MM.1S (cell line): ENCODE data around the gene TXNDC17.

ENCODE experiments used
- DNase-seq: peaks from one replicate; pipeline ENCODE4 v3.0.0-alpha.2; 2015
- H2AFZ ChIP-seq: fragments of 300-600 bp; sonication (generic); 2 replicates; pipeline ENCODE4 v1.6.0; 2016; ENCODE audit warnings: antibody characterized with exemption, low read length
- H3F3A ChIP-seq: fragments of 300-600 bp; sonication (generic); 2 replicates; pipeline ENCODE4 v1.6.1; 2016; ENCODE audit warnings: mild to moderate bottlenecking, antibody characterized with exemption, low read length, moderate library complexity, mixed read lengths; ENCODE audit not compliant: insufficient read depth
- H3K27ac ChIP-seq: fragments of 300-600 bp; sonication (generic); 2 replicates; pipeline ENCODE4 v1.5.1; 2016; ENCODE audit warnings: mild to moderate bottlenecking, low read length
- H3K27me3 ChIP-seq: fragments of 300-600 bp; sonication (generic); replicated peaks from 2 replicates; pipeline ENCODE4 v1.6.0; 2016; ENCODE audit warnings: low read length; ENCODE audit not compliant: insufficient read depth
- H3K36me3 ChIP-seq: fragments of 300-600 bp; sonication (generic); replicated peaks from 2 replicates; pipeline ENCODE4 v1.6.1; 2016; ENCODE audit warnings: mild to moderate bottlenecking, low read length, mixed read lengths; ENCODE audit not compliant: insufficient read depth
- H3K4me1 ChIP-seq: fragments of 300-600 bp; sonication (generic); 2 replicates; pipeline ENCODE4 v1.6.1; 2016; ENCODE audit warnings: low read length, mixed read lengths
- H3K4me2 ChIP-seq: fragments of 300-600 bp; sonication (generic); 2 replicates; pipeline ENCODE4 v1.6.0; 2016; ENCODE audit warnings: low read depth, low read length
- H3K4me3 ChIP-seq: fragments of 300-600 bp; sonication (generic); 2 replicates; pipeline ENCODE4 v1.5.1; 2016; ENCODE audit warnings: low read length, mixed read lengths
- H3K79me2 ChIP-seq: fragments of 300-600 bp; sonication (generic); 2 replicates; pipeline ENCODE4 v1.6.1; 2016; ENCODE audit warnings: mixed run types, low read length, mixed read lengths
- H3K9ac ChIP-seq: fragments of 300-600 bp; sonication (generic); 2 replicates; pipeline ENCODE4 v1.6.1; 2016; ENCODE audit warnings: low read length, mixed read lengths
- H3K9me2 ChIP-seq: fragments of 300-600 bp; sonication (generic); replicated peaks from 2 replicates; pipeline ENCODE4 v1.6.1; 2016; ENCODE audit warnings: mild to moderate bottlenecking, low read length, mixed read lengths; ENCODE audit not compliant: insufficient read depth
- H3K9me3 ChIP-seq: fragments of 300-600 bp; sonication (generic); replicated peaks from 2 replicates; pipeline ENCODE4 v1.6.1; 2016; ENCODE audit warnings: mild to moderate bottlenecking, low read length, mixed read lengths; ENCODE audit not compliant: insufficient read depth
- H4K20me1 ChIP-seq: fragments of 300-600 bp; sonication (generic); 2 replicates; pipeline ENCODE4 v1.6.1; 2016; ENCODE audit warnings: mild to moderate bottlenecking, low read length, moderate library complexity, mixed read lengths; ENCODE audit not compliant: insufficient read depth
- CTCF ChIP-seq: fragments of 300-600 bp; sonication (generic); IDR thresholded peaks from 2 replicates; pipeline ENCODE4 v1.5.1; 2016; ENCODE audit warnings: antibody characterized with exemption, low read length, mixed read lengths
- EZH2 ChIP-seq: fragments of 300-600 bp; sonication (generic); optimal IDR thresholded peaks from 2 replicates; pipeline ENCODE3; 2017; ENCODE audit warnings: low read depth, mild to moderate bottlenecking, antibody characterized with exemption, low read length, mixed read lengths
- EZH2phosphoT487 ChIP-seq: fragments of 300-600 bp; sonication (generic); IDR thresholded peaks from 2 replicates; pipeline ENCODE4 v1.6.1; 2018; ENCODE audit warnings: antibody characterized with exemption, low read length

TXNDC17 gene

GRCh38 chr17:6603744-6604325 lies 37.0 kb upstream of the TXNDC17 start:
- no peak for DNase-seq
- no peak overlapping the region for H3K27ac ChIP-seq
- TF ChIP-seq EZH2 (no peak), CTCF (no peak), EZH2phosphoT487 (no peak)

GRCh38 chr17:6605142-6605541 lies 35.7 kb upstream of the TXNDC17 start:
- Histone ChIP-seq H3K4me1 (no peaks in the 10 kb centered on the region), H3K9me3 (no peaks in the 10 kb centered on the region), H3F3A (no peaks in the 10 kb centered on the region), H3K9me2 (no peaks in the 10 kb centered on the region), H3K4me2 (no peak overlapping the region), H3K4me3 (no peak overlapping the region), H3K79me2 (no peaks in the 10 kb centered on the region), H3K9ac (no peak overlapping the region), H4K20me1 (no peaks in the 10 kb centered on the region), H3K27ac (no peak overlapping the region), H3K36me3 (no peaks in the 10 kb centered on the region; the same call in 1 of the 2 replicates), H2AFZ (no peak overlapping the region), H3K27me3 (no peaks in the 10 kb centered on the region)
- TF ChIP-seq CTCF, result no peak
- no peak for TF ChIP-seq EZH2phosphoT487
- no peak for TF ChIP-seq EZH2
- DNase-seq, result no peak

More at GRCh38 chr17:6603744-6604325, 37.0 kb upstream of the TXNDC17 start:
- Histone ChIP-seq H3K9ac (no peak overlapping the region), H3K36me3 (no peaks in the 10 kb centered on the region), H3K4me1 (no peaks in the 10 kb centered on the region), H3K79me2 (no peaks in the 10 kb centered on the region), H3K4me2 (no peak overlapping the region), H3K27me3 (no peaks in the 10 kb centered on the region), H3K4me3 (no peak overlapping the region), H3F3A (no peaks in the 10 kb centered on the region), H3K9me2 (no peaks in the 10 kb centered on the region), H3K9me3 (no peaks in the 10 kb centered on the region), H4K20me1 (no peaks in the 10 kb centered on the region), H2AFZ (no peak overlapping the region)

- Histone ChIP-seq H3K4me3 (no peak overlapping the region), H3K27ac (no peak overlapping the region), H3K9me2 (no peaks in the 10 kb centered on the region), H2AFZ (no peak overlapping the region), H3K9me3 (no peaks in the 10 kb centered on the region), H3K79me2 (no peaks in the 10 kb centered on the region), H4K20me1 (no peaks in the 10 kb centered on the region), H3K27me3 (no peaks in the 10 kb centered on the region), H3F3A (no peaks in the 10 kb centered on the region), H3K4me1 (no peaks in the 10 kb centered on the region), H3K9ac (no peak overlapping the region), H3K36me3 (no peaks in the 10 kb centered on the region; the same call in 1 of the 2 replicates), H3K4me2 (no peak overlapping the region)
- DNase-seq, result no peak
- TF ChIP-seq EZH2 (no peak), EZH2phosphoT487 (no peak), CTCF (no peak)
Measured at GRCh38 chr17:6608321-6608720, 32.5 kb upstream of the TXNDC17 start.
